ENCODE data around the gene KANSL1.

KANSL1 gene

DNA sequence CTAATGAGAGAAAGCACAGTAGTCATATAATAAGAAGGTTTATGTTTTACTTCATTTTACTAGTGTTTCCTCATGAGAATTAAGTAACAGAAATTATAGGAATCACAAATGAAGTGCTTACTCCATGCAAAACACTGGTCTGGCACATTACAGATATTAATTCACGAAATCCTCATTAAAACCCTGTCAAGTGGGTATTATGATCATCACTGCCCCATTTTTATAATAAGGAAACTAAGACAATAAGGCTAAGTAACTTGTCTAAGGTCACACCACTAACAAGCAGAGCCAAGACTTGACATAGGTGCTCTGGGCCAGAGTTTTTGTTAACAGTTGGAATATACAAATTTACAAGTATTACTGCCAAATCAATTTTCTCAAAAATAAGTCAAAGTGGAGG is 83.0 kb downstream of the KANSL1 start:
- peaks cover 4% of the 10 kb centered on the region for H3K79me1 ChIP-seq (replicated peaks; ENCODE audit: low read length, poor library complexity, severe bottlenecking)
- H3K9ac ChIP-seq (ENCODE audit: low read length): no peak overlapping the region
- H3K4me2 ChIP-seq (ENCODE audit: low read length, poor library complexity, severe bottlenecking): no peak overlapping the region
- no peak overlapping the region for H3K23ac ChIP-seq (ENCODE audit: low read length in 2 of 2)
- H3K4me3 ChIP-seq (ENCODE audit: insufficient read depth in 1 of 2, low read depth in 1 of 2, low read length in 2 of 2): no peak overlapping the region
- no peak overlapping the region for H2BK120ac ChIP-seq (ENCODE audit: low read depth, low read length)
- H3K27ac ChIP-seq (ENCODE audit: low read length, poor library complexity, severe bottlenecking): no peak overlapping the region
- no peak overlapping the region for H2BK15ac ChIP-seq (ENCODE audit: low read depth, poor library complexity, severe bottlenecking)
- H2BK12ac ChIP-seq (ENCODE audit: low read length in 2 of 2): no peak overlapping the region
- no peak overlapping the region for H2AK5ac ChIP-seq (ENCODE audit: low read length, severe bottlenecking)
- no peak overlapping the region for H3K4ac ChIP-seq (ENCODE audit: low read depth in 1 of 2, low read length in 2 of 2)
- WGBS: 100% methylated on average over 1 of the region's 1 CpG
- H3K36me3 ChIP-seq (ENCODE audit: control insufficient read depth in 1 of 2, insufficient read depth in 2 of 2, low read depth in 1 of 2, low read length in 2 of 2): no peaks in the 10 kb centered on the region
- DNase-seq: no peak
- no peak overlapping the region for H2AFZ ChIP-seq (ENCODE audit: low read depth, low read length)
- H3K4me1 ChIP-seq (ENCODE audit: control insufficient read depth, insufficient read depth, low read depth, low read length): peaks cover 11% of the 10 kb centered on the region
- H4K91ac ChIP-seq (ENCODE audit: low read length): no peak overlapping the region
- H2BK5ac ChIP-seq (ENCODE audit: low read depth, low read length, poor library complexity, severe bottlenecking): no peak overlapping the region
- no peak overlapping the region for H3K18ac ChIP-seq (ENCODE audit: low read depth in 1 of 2, low read length in 2 of 2)
- H3K14ac ChIP-seq (ENCODE audit: low read length in 2 of 2): no peak overlapping the region
- H3K27me3 ChIP-seq (ENCODE audit: control insufficient read depth in 1 of 2, insufficient read depth in 1 of 2, low read length in 2 of 2): no peaks in the 10 kb centered on the region
- H3K9me3 ChIP-seq (ENCODE audit: control insufficient read depth, low read length): no peaks in the 10 kb centered on the region
- H4K8ac ChIP-seq (ENCODE audit: low read length): no peak overlapping the region

DNA sequence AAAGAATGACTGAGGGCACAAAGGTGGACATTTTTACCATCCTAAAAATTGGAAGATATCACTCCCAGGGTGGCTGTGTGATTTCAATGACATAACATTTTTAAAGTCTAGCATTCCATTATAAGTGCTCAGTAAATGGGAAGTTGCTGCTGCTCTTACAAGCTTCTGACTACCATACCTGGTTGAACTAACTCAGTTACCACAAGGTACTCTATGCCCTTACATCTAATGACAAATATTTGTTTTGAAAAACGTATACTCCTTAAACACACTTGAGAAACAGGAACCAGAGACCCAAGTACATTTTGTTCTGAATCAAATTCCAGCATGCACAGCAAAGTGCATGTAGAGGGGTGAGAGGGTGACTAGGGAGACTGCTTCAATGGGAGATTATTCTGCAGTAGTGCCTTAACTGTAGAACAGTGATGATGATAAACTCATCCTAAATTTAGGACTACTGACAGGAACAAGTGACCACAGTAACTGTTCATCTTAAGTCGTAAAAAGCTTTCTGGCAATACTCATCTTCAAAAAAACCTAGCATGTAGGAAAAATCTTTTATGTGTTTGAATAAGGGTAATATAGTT is 83.5 kb downstream of the KANSL1 start:
- H2BK5ac ChIP-seq (ENCODE audit: low read depth, low read length, poor library complexity, severe bottlenecking): no peak overlapping the region
- H3K9ac ChIP-seq (ENCODE audit: low read length): no peak overlapping the region
- no peak overlapping the region for H3K4me2 ChIP-seq (ENCODE audit: low read length, poor library complexity, severe bottlenecking)
- no peak for DNase-seq
- H3K4me3 ChIP-seq (ENCODE audit: insufficient read depth in 1 of 2, low read depth in 1 of 2, low read length in 2 of 2): no peak overlapping the region
- no peak overlapping the region for H2AFZ ChIP-seq (ENCODE audit: low read depth, low read length)
- no peak overlapping the region for H2BK15ac ChIP-seq (ENCODE audit: low read depth, poor library complexity, severe bottlenecking)
- no peak overlapping the region for H2BK120ac ChIP-seq (ENCODE audit: low read depth, low read length)
- no peak overlapping the region for H3K23ac ChIP-seq (ENCODE audit: low read length in 2 of 2)
- no peak overlapping the region for H3K27ac ChIP-seq (ENCODE audit: low read length, poor library complexity, severe bottlenecking)
- H2AK5ac ChIP-seq (ENCODE audit: low read length, severe bottlenecking): no peak overlapping the region
- no peaks in the 10 kb centered on the region for H3K9me3 ChIP-seq (ENCODE audit: control insufficient read depth, low read length)
- H2BK12ac ChIP-seq (ENCODE audit: low read length in 2 of 2): no peak overlapping the region
- H3K27me3 ChIP-seq (ENCODE audit: control insufficient read depth in 1 of 2, insufficient read depth in 1 of 2, low read length in 2 of 2): no peaks in the 10 kb centered on the region
- no peak overlapping the region for H4K8ac ChIP-seq (ENCODE audit: low read length)
- H3K79me1 ChIP-seq (replicated peaks; ENCODE audit: low read length, poor library complexity, severe bottlenecking): peaks cover 4% of the 10 kb centered on the region
- H3K18ac ChIP-seq (ENCODE audit: low read depth in 1 of 2, low read length in 2 of 2): no peak overlapping the region
- no peaks in the 10 kb centered on the region for H3K36me3 ChIP-seq (ENCODE audit: control insufficient read depth in 1 of 2, insufficient read depth in 2 of 2, low read depth in 1 of 2, low read length in 2 of 2)
- 63% methylated on average over 2 of the region's 2 CpGs for WGBS
- no peak overlapping the region for H4K91ac ChIP-seq (ENCODE audit: low read length)
- H3K4me1 ChIP-seq (ENCODE audit: control insufficient read depth, insufficient read depth, low read depth, low read length): peaks cover 8% of the 10 kb centered on the region
- no peak overlapping the region for H3K4ac ChIP-seq (ENCODE audit: low read depth in 1 of 2, low read length in 2 of 2)
- no peak overlapping the region for H3K14ac ChIP-seq (ENCODE audit: low read length in 2 of 2)

GRCh38 chr17:46108550-46109110 is 84.6 kb downstream of the KANSL1 start:
- no peak for DNase-seq
- no peak overlapping the region for H2BK15ac ChIP-seq (ENCODE audit: low read depth, poor library complexity, severe bottlenecking)
- H2BK12ac ChIP-seq (ENCODE audit: low read length in 2 of 2): no peak overlapping the region

GRCh38 chr17:46108120-46108519 is 85.1 kb downstream of the KANSL1 start:
- WGBS: 72% methylated on average over 2 of the region's 2 CpGs

More at GRCh38 chr17:46108550-46109110, 84.6 kb downstream of the KANSL1 start:
- H2AK5ac ChIP-seq (ENCODE audit: low read length, severe bottlenecking): no peak overlapping the region
- no peak overlapping the region for H2BK120ac ChIP-seq (ENCODE audit: low read depth, low read length)
- H4K8ac ChIP-seq (ENCODE audit: low read length): no peak overlapping the region
- no peak overlapping the region for H3K4me3 ChIP-seq (ENCODE audit: insufficient read depth in 1 of 2, low read depth in 1 of 2, low read length in 2 of 2)
- H3K27ac ChIP-seq (ENCODE audit: low read length, poor library complexity, severe bottlenecking): no peak overlapping the region
- H3K14ac ChIP-seq (ENCODE audit: low read length in 2 of 2): no peak overlapping the region
- no peaks in the 10 kb centered on the region for H3K9me3 ChIP-seq (ENCODE audit: control insufficient read depth, low read length)
- H4K91ac ChIP-seq (ENCODE audit: low read length): no peak overlapping the region
- no peak overlapping the region for H3K4ac ChIP-seq (ENCODE audit: low read depth in 1 of 2, low read length in 2 of 2)
- H2BK5ac ChIP-seq (ENCODE audit: low read depth, low read length, poor library complexity, severe bottlenecking): no peak overlapping the region
- peaks cover 4% of the 10 kb centered on the region for H3K79me1 ChIP-seq (replicated peaks; ENCODE audit: low read length, poor library complexity, severe bottlenecking)
- no peaks in the 10 kb centered on the region for H3K36me3 ChIP-seq (ENCODE audit: control insufficient read depth in 1 of 2, insufficient read depth in 2 of 2, low read depth in 1 of 2, low read length in 2 of 2)
- H3K9ac ChIP-seq (ENCODE audit: low read length): no peak overlapping the region
- no peak overlapping the region for H3K23ac ChIP-seq (ENCODE audit: low read length in 2 of 2)
- no peak overlapping the region for H3K4me2 ChIP-seq (ENCODE audit: low read length, poor library complexity, severe bottlenecking)
- no peak overlapping the region for H3K18ac ChIP-seq (ENCODE audit: low read depth in 1 of 2, low read length in 2 of 2)
- peaks cover 7% of the 10 kb centered on the region for H3K4me1 ChIP-seq (ENCODE audit: control insufficient read depth, insufficient read depth, low read depth, low read length)
- no peaks in the 10 kb centered on the region for H3K27me3 ChIP-seq (ENCODE audit: control insufficient read depth in 1 of 2, insufficient read depth in 1 of 2, low read length in 2 of 2)
- 83% methylated on average over 4 of the region's 4 CpGs for WGBS
- no peak overlapping the region for H2AFZ ChIP-seq (ENCODE audit: low read depth, low read length)

More at GRCh38 chr17:46108120-46108519, 85.1 kb downstream of the KANSL1 start:
- Histone ChIP-seq H2BK5ac (ENCODE audit: low read depth, low read length, poor library complexity, severe bottlenecking) (no peak overlapping the region), H2BK120ac (ENCODE audit: low read depth, low read length) (no peak overlapping the region), H3K79me1 (replicated peaks; ENCODE audit: low read length, poor library complexity, severe bottlenecking) (peaks cover 4% of the 10 kb centered on the region), H3K9me3 (ENCODE audit: control insufficient read depth, low read length) (no peaks in the 10 kb centered on the region), H3K4ac (ENCODE audit: low read depth in 1 of 2, low read length in 2 of 2) (no peak overlapping the region), H2BK15ac (ENCODE audit: low read depth, poor library complexity, severe bottlenecking) (no peak overlapping the region), H2BK12ac (ENCODE audit: low read length in 2 of 2) (no peak overlapping the region), H3K27ac (ENCODE audit: low read length, poor library complexity, severe bottlenecking) (no peak overlapping the region), H4K8ac (ENCODE audit: low read length) (no peak overlapping the region), H3K14ac (ENCODE audit: low read length in 2 of 2) (no peak overlapping the region), H2AK5ac (ENCODE audit: low read length, severe bottlenecking) (no peak overlapping the region), H3K27me3 (ENCODE audit: control insufficient read depth in 1 of 2, insufficient read depth in 1 of 2, low read length in 2 of 2) (no peaks in the 10 kb centered on the region), H3K36me3 (ENCODE audit: control insufficient read depth in 1 of 2, insufficient read depth in 2 of 2, low read depth in 1 of 2, low read length in 2 of 2) (no peaks in the 10 kb centered on the region), H3K4me2 (ENCODE audit: low read length, poor library complexity, severe bottlenecking) (no peak overlapping the region), H3K4me1 (ENCODE audit: control insufficient read depth, insufficient read depth, low read depth, low read length) (peaks cover 7% of the 10 kb centered on the region), H4K91ac (ENCODE audit: low read length) (no peak overlapping the region), H3K4me3 (ENCODE audit: insufficient read depth in 1 of 2, low read depth in 1 of 2, low read length in 2 of 2) (no peak overlapping the region), H2AFZ (ENCODE audit: low read depth, low read length) (no peak overlapping the region), H3K23ac (ENCODE audit: low read length in 2 of 2) (peak overlapping the region in 1 of 2 experiments; percentile 10), H3K18ac (ENCODE audit: low read depth in 1 of 2, low read length in 2 of 2) (no peak overlapping the region), H3K9ac (ENCODE audit: low read length) (no peak overlapping the region)
- DNase-seq: no peak

All from mesenchymal stem cell (in vitro differentiated cells and primary cell).